PFSK-1 (cell line): ENCODE results near the gene TRERF1.

ENCODE experiments used
- FOXP2 ChIP-seq: optimal IDR thresholded peaks from 2 replicates; pipeline ENCODE3; 2011; ENCODE audit warnings: borderline replicate concordance, control low read depth, inconsistent platforms; ENCODE audit not compliant: insufficient read depth; ENCODE audit errors: extremely low read length, extremely low read depth
- POLR2AphosphoS5 ChIP-seq: IDR thresholded peaks from 2 replicates; pipeline ENCODE4 v1.6.1; 2012; ENCODE audit warnings: low read depth, mild to moderate bottlenecking, control low read depth, low read length, moderate library complexity
- REST ChIP-seq, 2 experiments: IDR thresholded peaks; 2 replicates each; pipeline versions ENCODE4 v1.6.1 to v1.8.0; 2011 to 2012; ENCODE audit warnings: low read depth in 2 of 2, low read length in 2 of 2, control low read depth in 1 of 2, inconsistent platforms in 1 of 2, mild to moderate bottlenecking in 1 of 2, moderate library complexity in 1 of 2; ENCODE audit not compliant: insufficient read depth in 1 of 2
- SIN3A ChIP-seq: IDR thresholded peaks from 2 replicates; pipeline ENCODE4 v1.6.1; 2012; ENCODE audit warnings: mild to moderate bottlenecking, low read length, moderate library complexity, borderline replicate concordance; ENCODE audit not compliant: insufficient read depth
- TAF1 ChIP-seq: IDR thresholded peaks from 2 replicates; pipeline ENCODE4 v1.6.1; 2012; ENCODE audit warnings: low read length, control low read depth, borderline replicate concordance; ENCODE audit not compliant: insufficient read depth

TRERF1 gene

DNA sequence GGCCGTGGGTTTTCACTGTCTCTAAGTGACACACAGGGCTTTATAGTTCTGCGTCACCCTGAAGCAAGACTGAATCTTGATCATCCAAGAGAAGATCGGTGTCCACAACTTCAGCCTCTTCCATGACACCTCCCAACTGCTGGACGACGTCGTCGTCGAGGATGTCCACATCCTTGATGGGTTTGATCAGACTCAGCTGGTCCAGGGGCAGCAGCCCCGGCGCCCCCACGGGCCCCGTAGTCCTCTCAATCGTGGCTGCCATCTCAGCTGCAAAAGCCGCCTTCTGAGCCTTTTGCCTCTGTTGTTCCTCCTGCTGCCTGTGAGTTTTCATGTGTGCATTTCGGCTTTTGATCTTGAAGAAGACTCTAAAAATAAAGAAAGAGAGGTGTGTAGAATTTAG lies 223.4 kb downstream of the TRERF1 start:
- TF ChIP-seq FOXP2 (no peak), SIN3A (no peak), POLR2AphosphoS5 (no peak), TAF1 (no peak), REST (IDR thresholded peaks at IDR 0.05; ENCODE audit: insufficient read depth in 1 of 2, low read depth in 2 of 2, low read length in 2 of 2) (no peak)

- no peak for TF ChIP-seq TAF1
- no peak for TF ChIP-seq REST (IDR thresholded peaks at IDR 0.05; ENCODE audit: insufficient read depth in 1 of 2, low read depth in 2 of 2, low read length in 2 of 2)
- TF ChIP-seq SIN3A = no peak
- TF ChIP-seq POLR2AphosphoS5 = no peak
- no peak for TF ChIP-seq FOXP2
These were observed 224.4 kb downstream of the TRERF1 start for GRCh38 chr6:42227173-42227850.

GRCh38 chr6:42226645-42227143 lies 225.0 kb downstream of the TRERF1 start:
- TF ChIP-seq TAF1 (no peak), SIN3A (no peak)

GRCh38 chr6:42226161-42226611 lies 225.5 kb downstream of the TRERF1 start:
- TF ChIP-seq SIN3A = no peak
- TF ChIP-seq TAF1 = no peak

DNA sequence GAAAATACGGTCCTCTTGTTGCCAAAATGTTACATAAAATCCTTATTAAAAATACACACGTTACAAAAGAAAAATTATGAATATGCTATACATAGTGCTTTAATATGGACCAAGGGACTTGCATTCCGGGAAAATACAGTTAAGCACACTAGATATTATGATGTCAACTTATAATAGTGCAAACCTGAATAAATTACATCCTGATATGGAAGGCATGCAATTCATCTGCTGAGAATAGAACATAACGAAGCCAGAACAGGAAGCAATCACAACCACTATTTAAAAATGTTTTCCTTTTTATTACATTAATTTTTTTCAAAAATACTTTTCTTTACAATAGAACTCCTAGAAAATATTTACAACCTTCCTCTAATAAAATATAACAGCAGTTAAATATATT lies 226.3 kb downstream of the TRERF1 start:
- no peak for TF ChIP-seq REST (IDR thresholded peaks at IDR 0.05; ENCODE audit: insufficient read depth in 1 of 2, low read depth in 2 of 2, low read length in 2 of 2)
- TF ChIP-seq TAF1 = no peak
- no peak for TF ChIP-seq SIN3A
- no peak for TF ChIP-seq FOXP2
- no peak for TF ChIP-seq POLR2AphosphoS5

DNA sequence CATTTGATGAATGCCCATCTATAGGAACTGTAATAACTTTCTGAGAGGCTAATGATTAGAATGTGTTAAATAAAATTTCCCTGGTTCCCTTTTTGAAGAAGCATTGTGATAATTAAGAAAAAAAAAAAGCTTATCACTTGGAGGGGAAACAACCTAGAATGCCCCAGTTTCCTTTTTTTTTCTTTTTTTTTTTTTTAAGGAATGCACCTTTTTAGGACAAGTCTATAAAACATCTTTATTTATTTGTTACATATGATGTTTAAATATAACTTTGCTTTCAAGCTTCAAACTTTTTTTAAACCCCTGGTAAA lies 226.7 kb downstream of the TRERF1 start:
- TF ChIP-seq REST (IDR thresholded peaks at IDR 0.05; ENCODE audit: insufficient read depth in 1 of 2, low read depth in 2 of 2, low read length in 2 of 2) = no peak
- no peak for TF ChIP-seq TAF1
- no peak for TF ChIP-seq POLR2AphosphoS5
- TF ChIP-seq SIN3A = no peak
- no peak for TF ChIP-seq FOXP2
